Gastrocnemius medialis (tissue), 4 donors: ENCODE measurements around the gene RAB15.

Experiments used
- POLR2A ChIP-seq, 2 donors: fragments of 450-650 bp; IDR thresholded peaks; one replicate each; pipeline ENCODE4 v1.6.1; 2017; ENCODE audit warnings: antibody characterized with exemption in 2 of 2, mild to moderate bottlenecking in 2 of 2, moderate library complexity in 2 of 2
- TF ChIP-seq, protein P1 (sequence below), 5 experiments: fragments of 450-650 bp in 3 of 5; fragments of 200-600 bp in 2 of 5; sonication (generic) in 2 of 5; IDR thresholded peaks in 4 of 5; conservative IDR thresholded peaks in 1 of 5; 1 replicate in 4 of 5; 2 replicates in 1 of 5; pipeline ENCODE4 v1.5.1; 2016 to 2019; ENCODE audit warnings: antibody characterized with exemption in 5 of 5, mild to moderate bottlenecking in 3 of 5, moderate library complexity in 3 of 5

DNA sequence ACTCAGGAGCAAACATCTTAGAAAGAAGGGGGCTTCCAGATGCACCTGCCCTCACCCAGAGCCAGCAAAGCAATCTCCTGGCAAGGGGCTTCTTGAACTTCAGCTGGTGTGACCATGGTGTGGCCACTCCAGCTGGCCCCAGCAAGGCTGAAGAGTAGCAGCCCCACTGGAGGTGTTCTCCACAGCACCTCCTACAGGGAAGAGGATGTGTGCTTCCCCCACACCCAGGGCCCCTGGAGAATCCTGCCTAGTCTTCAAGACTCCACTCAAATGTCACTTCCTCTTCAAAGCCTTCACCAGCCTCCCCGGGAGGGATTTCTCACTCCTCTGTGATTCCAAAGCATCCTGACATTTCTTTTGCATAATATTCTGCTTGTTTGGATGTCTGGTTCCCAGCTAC, 8.5 kb downstream of the RAB15 start:
- TF ChIP-seq, protein P1, sequence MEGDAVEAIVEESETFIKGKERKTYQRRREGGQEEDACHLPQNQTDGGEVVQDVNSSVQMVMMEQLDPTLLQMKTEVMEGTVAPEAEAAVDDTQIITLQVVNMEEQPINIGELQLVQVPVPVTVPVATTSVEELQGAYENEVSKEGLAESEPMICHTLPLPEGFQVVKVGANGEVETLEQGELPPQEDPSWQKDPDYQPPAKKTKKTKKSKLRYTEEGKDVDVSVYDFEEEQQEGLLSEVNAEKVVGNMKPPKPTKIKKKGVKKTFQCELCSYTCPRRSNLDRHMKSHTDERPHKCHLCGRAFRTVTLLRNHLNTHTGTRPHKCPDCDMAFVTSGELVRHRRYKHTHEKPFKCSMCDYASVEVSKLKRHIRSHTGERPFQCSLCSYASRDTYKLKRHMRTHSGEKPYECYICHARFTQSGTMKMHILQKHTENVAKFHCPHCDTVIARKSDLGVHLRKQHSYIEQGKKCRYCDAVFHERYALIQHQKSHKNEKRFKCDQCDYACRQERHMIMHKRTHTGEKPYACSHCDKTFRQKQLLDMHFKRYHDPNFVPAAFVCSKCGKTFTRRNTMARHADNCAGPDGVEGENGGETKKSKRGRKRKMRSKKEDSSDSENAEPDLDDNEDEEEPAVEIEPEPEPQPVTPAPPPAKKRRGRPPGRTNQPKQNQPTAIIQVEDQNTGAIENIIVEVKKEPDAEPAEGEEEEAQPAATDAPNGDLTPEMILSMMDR (IDR thresholded peaks at IDR 0.05 in 4 of 5, conservative IDR thresholded peaks at IDR 0.05 in 1 of 5), result no peak
- TF ChIP-seq POLR2A (IDR thresholded peaks at IDR 0.05), result no peak
